GM06990 (cell line): ENCODE data around the gene REEP2.
A peak's percentile ranks its signal among the peaks of the same experiment; 100 is the strongest.

Source experiments
- DNase-seq: peaks from one replicate; pipeline ENCODE4 v3.0.0-alpha.2; 2011; ENCODE audit not compliant: insufficient read length; ENCODE audit errors: extremely low read depth
- H3K27me3 ChIP-seq: replicated peaks from 2 replicates; pipeline ENCODE4 v1.6.0; 2011; ENCODE audit warnings: low read length; ENCODE audit not compliant: control insufficient read depth, insufficient read depth
- H3K36me3 ChIP-seq: 2 replicates; pipeline ENCODE4 v1.5.1; 2011; ENCODE audit warnings: low read length; ENCODE audit not compliant: control insufficient read depth, insufficient read depth
- H3K4me3 ChIP-seq: replicated peaks from 2 replicates; pipeline ENCODE4 v1.5.1; 2011; ENCODE audit warnings: low read depth, mild to moderate bottlenecking, control low read depth, low read length
- CTCF ChIP-seq: IDR thresholded peaks from 2 replicates; pipeline ENCODE4 v1.5.1; 2011; ENCODE audit warnings: low read length, control low read depth, mild to moderate bottlenecking, inconsistent platforms; ENCODE audit not compliant: insufficient read depth, poor library complexity, severe bottlenecking

The REEP2 gene

DNA sequence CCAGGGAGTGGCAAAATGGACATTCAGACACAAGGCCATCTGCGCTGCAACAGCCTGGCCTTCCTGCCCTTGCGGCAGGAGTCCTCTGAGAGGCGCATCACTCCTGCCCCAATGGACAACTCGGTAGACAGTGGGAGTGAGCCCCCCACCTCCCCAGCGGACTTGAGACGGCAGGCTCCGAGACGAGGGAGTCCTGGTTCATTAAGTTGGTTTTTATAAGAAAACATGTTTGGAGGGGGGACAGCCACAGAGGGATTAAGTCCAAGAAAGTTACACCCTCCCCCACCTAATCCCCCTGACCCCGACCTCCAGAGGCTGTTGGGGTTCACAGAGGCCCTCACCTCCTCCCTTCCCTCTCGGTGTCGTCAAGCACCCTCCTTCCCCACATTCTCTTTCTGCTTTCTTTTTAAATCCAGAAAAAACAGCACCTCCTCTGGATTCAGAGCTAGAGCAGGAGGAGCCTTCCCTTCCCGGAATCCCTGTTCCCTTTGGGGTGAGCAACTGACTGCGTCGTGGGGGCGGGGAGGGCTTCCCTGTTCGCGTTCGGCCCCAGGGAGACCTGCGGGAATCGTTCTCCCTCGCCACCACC, 24.7 kb downstream of the REEP2 start:
- no peak for DNase-seq
- H3K27me3 ChIP-seq: no peaks in the 10 kb centered on the region; the same call in 1 of the 2 replicates
- TF ChIP-seq CTCF: no peak
- peak overlapping the region; percentile 67 for H3K4me3 ChIP-seq
- no peaks in the 10 kb centered on the region for H3K36me3 ChIP-seq

DNA sequence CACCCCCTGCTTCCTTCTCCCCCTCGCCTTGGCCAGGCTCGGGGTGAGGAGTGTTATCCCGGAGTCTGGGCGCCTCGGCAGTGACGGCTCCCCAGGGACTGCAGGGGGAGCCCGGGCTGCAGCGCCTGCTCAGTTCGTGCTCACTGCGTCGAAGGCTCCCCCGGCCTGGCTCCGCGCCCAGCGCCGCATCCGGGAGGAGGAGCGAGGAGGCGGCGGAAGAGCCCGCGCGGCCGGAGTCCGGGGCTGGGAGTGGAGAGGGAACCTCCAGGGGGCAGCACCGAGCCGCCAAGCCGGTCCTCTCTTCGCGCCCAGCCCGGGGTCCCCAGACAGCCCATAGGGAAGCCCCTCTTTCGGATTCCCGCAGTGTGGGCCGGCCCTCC, 25.1 kb downstream of the REEP2 start:
- H3K36me3 ChIP-seq: no peaks in the 10 kb centered on the region
- H3K4me3 ChIP-seq: peak overlapping the region; percentile 67
- TF ChIP-seq CTCF: peak; percentile 70
- peak; percentile 97 for DNase-seq
- H3K27me3 ChIP-seq: no peaks in the 10 kb centered on the region; the same call in 1 of the 2 replicates

GRCh38 chr5:138464388-138465260, 25.8 kb downstream of the REEP2 start:
- Histone ChIP-seq H3K27me3 (no peaks in the 10 kb centered on the region; the same call in 1 of the 2 replicates), H3K36me3 (no peaks in the 10 kb centered on the region), H3K4me3 (peak overlapping the region; percentile 66)
- peak; percentile 94 for DNase-seq
- no peak for TF ChIP-seq CTCF

GRCh38 chr5:138465261-138466124, 26.6 kb downstream of the REEP2 start, which contains the start of gene EGR1:
EGR1 (plus strand) TSS chr5:138465479; CDS start chr5:138465762, 283 bp downstream.
- TF ChIP-seq CTCF: no peak
- no peaks in the 10 kb centered on the region for H3K36me3 ChIP-seq
- H3K27me3 ChIP-seq: no peaks in the 10 kb centered on the region; the same call in 1 of the 2 replicates
- H3K4me3 ChIP-seq: peak within 1 kb of the TSS; percentile 66
- DNase-seq: peak; percentile 93

DNA sequence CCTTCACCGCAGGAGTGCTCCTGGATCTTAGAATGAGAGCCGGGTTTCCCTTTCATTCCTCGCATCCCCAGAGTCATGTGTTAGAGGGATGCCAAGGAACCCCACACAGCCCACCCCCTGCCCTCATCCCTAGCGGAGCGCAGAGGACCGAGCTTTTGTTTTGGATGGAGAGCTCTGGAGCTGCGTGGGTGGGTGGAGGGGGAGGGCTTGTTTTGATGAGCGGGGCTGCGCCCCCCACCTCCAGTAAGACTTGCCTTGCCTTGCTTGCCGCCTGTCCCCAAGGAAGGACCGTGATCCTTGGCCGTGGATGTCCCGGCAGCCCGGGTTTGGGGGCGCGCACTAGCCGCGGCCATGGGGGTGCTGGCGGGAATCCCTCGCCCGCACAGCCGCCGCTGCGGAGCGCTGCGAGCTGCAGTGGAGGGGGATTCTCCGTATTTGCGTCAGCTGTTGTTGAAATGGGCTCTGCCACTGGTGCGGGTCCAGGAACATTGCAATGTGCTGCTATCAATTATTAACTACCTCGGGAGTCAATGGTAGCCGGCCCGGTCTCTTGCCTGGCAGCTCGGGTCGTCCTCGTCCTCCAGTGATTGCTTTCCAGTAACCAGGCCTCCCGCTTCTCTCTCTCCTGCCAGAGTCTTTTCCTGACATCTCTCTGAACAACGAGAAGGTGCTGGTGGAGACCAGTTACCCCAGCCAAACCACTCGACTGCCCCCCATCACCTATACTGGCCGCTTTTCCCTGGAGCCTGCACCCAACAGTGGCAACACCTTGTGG, 27.5 kb downstream of the REEP2 start:
- DNase-seq: peak; percentile 34
- TF ChIP-seq CTCF: no peak
- no peaks in the 10 kb centered on the region; the same call in 1 of the 2 replicates for H3K27me3 ChIP-seq
- H3K4me3 ChIP-seq: peak overlapping the region; percentile 66
- no peaks in the 10 kb centered on the region for H3K36me3 ChIP-seq
